Measurements from ENCODE around the gene PARD6G.

The PARD6G gene

GRCh38 chr18:80189531-80189865 is 57.8 kb downstream of the PARD6G start:
- no peak for TF ChIP-seq CTCF (IDR thresholded peaks at IDR 0.05; ENCODE audit: low read length)
- TF ChIP-seq EZH2 (IDR thresholded peaks at IDR 0.05; ENCODE audit: borderline replicate concordance, low read length), result no peak

GRCh38 chr18:80188643-80189530 is 58.4 kb downstream of the PARD6G start:
- H3K4me2 ChIP-seq (ENCODE audit: low read length), result no peak overlapping the region
- H3K79me2 ChIP-seq (ENCODE audit: insufficient read depth, low read length), result no peaks in the 10 kb centered on the region
- no peak for TF ChIP-seq EZH2 (IDR thresholded peaks at IDR 0.05; ENCODE audit: borderline replicate concordance, low read length)
- TF ChIP-seq CTCF (IDR thresholded peaks at IDR 0.05; ENCODE audit: low read length), result no peak
- H3K4me3 ChIP-seq (ENCODE audit: low read depth, low read length, poor library complexity, severe bottlenecking), result no peak overlapping the region
- no peaks in the 10 kb centered on the region for H3K9me2 ChIP-seq (ENCODE audit: low read depth, low read length)
- no peaks in the 10 kb centered on the region for H4K20me1 ChIP-seq (ENCODE audit: insufficient read depth, low read length)
- H3K27ac ChIP-seq (ENCODE audit: low read depth, low read length, poor library complexity, severe bottlenecking), result no peak overlapping the region
- H3K27me3 ChIP-seq (ENCODE audit: insufficient read depth, low read length), result peaks cover 3% of the 10 kb centered on the region
- H3F3A ChIP-seq (ENCODE audit: insufficient read depth, low read length), result no peaks in the 10 kb centered on the region
- H3K36me3 ChIP-seq (ENCODE audit: insufficient read depth, low read length), result no peaks in the 10 kb centered on the region
- H3K9me3 ChIP-seq (ENCODE audit: low read length), result no peaks in the 10 kb centered on the region
- H3K4me1 ChIP-seq (ENCODE audit: insufficient read depth, low read length, severe bottlenecking), result no peaks in the 10 kb centered on the region
- H2AFZ ChIP-seq (ENCODE audit: low read length), result no peak overlapping the region
- no peak overlapping the region for H3K9ac ChIP-seq (ENCODE audit: low read length)

More at GRCh38 chr18:80189531-80189865, 57.8 kb downstream of the PARD6G start:
- Histone ChIP-seq H3K4me2 (ENCODE audit: low read length) (no peak overlapping the region), H4K20me1 (ENCODE audit: insufficient read depth, low read length) (no peaks in the 10 kb centered on the region), H2AFZ (ENCODE audit: low read length) (no peak overlapping the region), H3K9me3 (ENCODE audit: low read length) (no peaks in the 10 kb centered on the region), H3K27ac (ENCODE audit: low read depth, low read length, poor library complexity, severe bottlenecking) (no peak overlapping the region), H3K9ac (ENCODE audit: low read length) (no peak overlapping the region), H3K4me1 (ENCODE audit: insufficient read depth, low read length, severe bottlenecking) (no peaks in the 10 kb centered on the region), H3K79me2 (ENCODE audit: insufficient read depth, low read length) (no peaks in the 10 kb centered on the region), H3K27me3 (ENCODE audit: insufficient read depth, low read length) (peaks cover 5% of the 10 kb centered on the region; the same call in 1 of the 2 replicates), H3K36me3 (ENCODE audit: insufficient read depth, low read length) (no peaks in the 10 kb centered on the region), H3K9me2 (ENCODE audit: low read depth, low read length) (no peaks in the 10 kb centered on the region), H3K4me3 (ENCODE audit: low read depth, low read length, poor library complexity, severe bottlenecking) (no peak overlapping the region), H3F3A (ENCODE audit: insufficient read depth, low read length) (no peaks in the 10 kb centered on the region)

- no peaks in the 10 kb centered on the region for H4K20me1 ChIP-seq (ENCODE audit: insufficient read depth, low read length)
- H3K4me3 ChIP-seq (ENCODE audit: low read depth, low read length, poor library complexity, severe bottlenecking), result no peak overlapping the region
- H3F3A ChIP-seq (ENCODE audit: insufficient read depth, low read length), result no peaks in the 10 kb centered on the region
- H3K4me1 ChIP-seq (ENCODE audit: insufficient read depth, low read length, severe bottlenecking), result no peaks in the 10 kb centered on the region
- no peak overlapping the region for H2AFZ ChIP-seq (ENCODE audit: low read length)
- H3K4me2 ChIP-seq (ENCODE audit: low read length), result no peak overlapping the region
- no peaks in the 10 kb centered on the region for H3K36me3 ChIP-seq (ENCODE audit: insufficient read depth, low read length)
- peaks cover 5% of the 10 kb centered on the region for H3K27me3 ChIP-seq (ENCODE audit: insufficient read depth, low read length)
- H3K27ac ChIP-seq (ENCODE audit: low read depth, low read length, poor library complexity, severe bottlenecking), result no peak overlapping the region
- no peaks in the 10 kb centered on the region for H3K9me3 ChIP-seq (ENCODE audit: low read length)
- no peaks in the 10 kb centered on the region for H3K9me2 ChIP-seq (ENCODE audit: low read depth, low read length)
- TF ChIP-seq CTCF (IDR thresholded peaks at IDR 0.05; ENCODE audit: low read length) (no peak), EZH2 (IDR thresholded peaks at IDR 0.05; ENCODE audit: borderline replicate concordance, low read length) (no peak)
- no peaks in the 10 kb centered on the region for H3K79me2 ChIP-seq (ENCODE audit: insufficient read depth, low read length)
- no peak overlapping the region for H3K9ac ChIP-seq (ENCODE audit: low read length)
Observed at GRCh38 chr18:80187956-80188642, 59.2 kb downstream of the PARD6G start.

Measured in OCI-LY1 (cell line).